GM12865 (cell line): Measurements from ENCODE around the gene DEFB112.

Source experiments
- DNase-seq: peaks from one replicate; pipeline ENCODE4 v3.0.0; 2010; ENCODE audit warnings: low read depth
- H3K4me3 ChIP-seq: 2 replicates; pipeline ENCODE4 v1.5.1; 2011; ENCODE audit warnings: mild to moderate bottlenecking, low read depth, low read length, control low read depth
- TF ChIP-seq, protein P1 (sequence below): IDR thresholded peaks from 2 replicates; pipeline ENCODE4 v1.5.1; 2011; ENCODE audit warnings: low read length, control low read depth, low read depth, inconsistent platforms; ENCODE audit not compliant: insufficient read depth; ENCODE audit errors: missing control alignments

The DEFB112 gene

GRCh38 chr6:50049829-50050228 is at the start of gene DEFB112:
TSS of gene DEFB112 (minus strand) at chr6:50049929. CDS start at chr6:50049869, 60 bp downstream.
- no peak for DNase-seq
- H3K4me3 ChIP-seq: no peak within 1 kb of the TSS
- TF ChIP-seq, protein P1, sequence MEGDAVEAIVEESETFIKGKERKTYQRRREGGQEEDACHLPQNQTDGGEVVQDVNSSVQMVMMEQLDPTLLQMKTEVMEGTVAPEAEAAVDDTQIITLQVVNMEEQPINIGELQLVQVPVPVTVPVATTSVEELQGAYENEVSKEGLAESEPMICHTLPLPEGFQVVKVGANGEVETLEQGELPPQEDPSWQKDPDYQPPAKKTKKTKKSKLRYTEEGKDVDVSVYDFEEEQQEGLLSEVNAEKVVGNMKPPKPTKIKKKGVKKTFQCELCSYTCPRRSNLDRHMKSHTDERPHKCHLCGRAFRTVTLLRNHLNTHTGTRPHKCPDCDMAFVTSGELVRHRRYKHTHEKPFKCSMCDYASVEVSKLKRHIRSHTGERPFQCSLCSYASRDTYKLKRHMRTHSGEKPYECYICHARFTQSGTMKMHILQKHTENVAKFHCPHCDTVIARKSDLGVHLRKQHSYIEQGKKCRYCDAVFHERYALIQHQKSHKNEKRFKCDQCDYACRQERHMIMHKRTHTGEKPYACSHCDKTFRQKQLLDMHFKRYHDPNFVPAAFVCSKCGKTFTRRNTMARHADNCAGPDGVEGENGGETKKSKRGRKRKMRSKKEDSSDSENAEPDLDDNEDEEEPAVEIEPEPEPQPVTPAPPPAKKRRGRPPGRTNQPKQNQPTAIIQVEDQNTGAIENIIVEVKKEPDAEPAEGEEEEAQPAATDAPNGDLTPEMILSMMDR: no peak

GRCh38 chr6:50098641-50098993 is 48.9 kb upstream of the DEFB112 start:
- no peak overlapping the region for H3K4me3 ChIP-seq
- TF ChIP-seq, protein P1: no peak

DNA sequence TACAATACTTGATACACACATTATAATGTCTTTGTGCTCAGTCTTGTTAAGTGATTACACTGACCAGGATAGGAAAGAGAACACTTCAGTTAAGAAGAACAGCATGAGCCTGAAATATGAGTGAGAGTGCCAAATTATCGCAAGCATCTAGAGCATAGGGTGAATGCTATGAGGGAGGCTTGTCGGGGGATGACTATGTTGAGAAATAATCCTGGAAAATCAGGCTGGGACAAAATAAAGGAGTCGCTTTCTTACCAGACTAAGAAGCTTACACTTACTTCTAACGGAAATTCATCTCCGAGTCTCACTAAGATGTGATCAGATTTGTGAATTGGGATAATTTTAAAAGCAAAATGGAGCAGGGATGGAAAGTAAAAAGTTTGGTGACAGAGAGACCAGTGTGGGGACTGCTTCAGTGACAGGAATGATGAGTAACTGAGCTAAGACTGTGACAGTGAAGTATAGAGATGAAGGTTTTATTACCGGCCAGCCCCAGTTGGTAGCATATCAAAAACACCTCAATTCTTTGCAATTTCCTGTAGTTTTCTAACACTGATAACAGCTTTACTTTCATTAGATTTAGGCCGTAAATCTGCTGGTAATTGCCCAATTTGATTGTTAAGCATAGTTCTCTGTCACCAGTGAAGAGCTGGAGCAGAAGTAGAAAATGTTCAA is 48.4 kb upstream of the DEFB112 start:
- no peak for DNase-seq
- no peak overlapping the region for H3K4me3 ChIP-seq
- TF ChIP-seq, protein P1: no peak

More at GRCh38 chr6:50098641-50098993, 48.9 kb upstream of the DEFB112 start:
- no peak for DNase-seq

GRCh38 chr6:50096296-50096695 is 46.6 kb upstream of the DEFB112 start:
- DNase-seq: no peak
- TF ChIP-seq, protein P1: no peak
- no peak overlapping the region for H3K4me3 ChIP-seq

- no peak overlapping the region for H3K4me3 ChIP-seq
- no peak for DNase-seq
- TF ChIP-seq, protein P1: no peak
Observed at GRCh38 chr6:50093938-50094272, 44.2 kb upstream of the DEFB112 start.

GRCh38 chr6:50093116-50093937 is 43.6 kb upstream of the DEFB112 start:
- TF ChIP-seq, protein P1: no peak
- no peak for DNase-seq

GRCh38 chr6:50091641-50092040 is 41.9 kb upstream of the DEFB112 start:
- no peak for DNase-seq

More at GRCh38 chr6:50093116-50093937, 43.6 kb upstream of the DEFB112 start:
- no peak overlapping the region for H3K4me3 ChIP-seq

More at GRCh38 chr6:50091641-50092040, 41.9 kb upstream of the DEFB112 start:
- TF ChIP-seq, protein P1: no peak
- no peak overlapping the region for H3K4me3 ChIP-seq
